Measurements from ENCODE around the gene HSD3B2. TPM values are rescaled to one million over a fixed set of nuclear protein-coding genes. Genes with fewer than 3 reads are reported as not detected.

Gene HSD3B2
- total RNA-seq, 1 donor from 2014 or later: not detected

DNA sequence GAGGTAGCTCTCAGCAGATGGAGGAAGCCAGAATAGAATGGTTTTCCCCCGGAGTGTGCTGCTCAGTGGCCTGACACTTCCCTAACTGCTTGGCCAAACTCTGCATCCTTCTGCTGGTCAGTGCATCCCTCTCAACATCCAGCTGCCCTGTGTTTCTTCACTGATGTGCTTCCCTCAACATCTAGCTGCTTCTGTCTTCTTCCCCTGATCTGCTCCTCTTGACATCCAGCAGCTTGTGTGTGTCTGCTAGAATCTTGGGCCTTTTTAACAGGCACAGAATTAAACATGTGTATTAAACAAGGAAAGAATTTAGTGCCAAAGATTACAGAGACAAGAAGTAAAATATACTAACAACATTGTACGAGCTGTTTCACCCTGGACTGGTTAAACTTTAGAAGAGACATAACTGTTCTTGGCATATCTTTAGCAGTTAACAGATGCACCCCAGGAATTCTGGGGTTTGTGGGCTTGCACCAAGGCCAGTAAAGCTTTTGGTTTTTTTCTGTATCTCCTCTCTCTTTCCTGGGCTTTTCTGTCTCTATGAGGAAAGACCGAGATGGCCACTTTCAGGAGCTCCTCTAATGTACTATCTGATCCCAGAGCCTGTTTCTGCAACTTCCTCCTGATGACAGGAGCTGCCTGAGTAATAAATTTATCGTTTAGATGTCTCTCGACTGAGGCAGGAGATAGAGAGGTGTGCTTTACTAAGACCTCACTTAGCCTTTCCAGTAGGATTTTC, 57.3 kb downstream of the HSD3B2 start:
- Histone ChIP-seq H3K79me2 (ENCODE audit: low read depth) (no peaks in the 10 kb centered on the region), H2AFZ (replicated peaks) (no peak overlapping the region), H3K9me3 (ENCODE audit: low read depth) (no peaks in the 10 kb centered on the region), H3K27me3 (no peaks in the 10 kb centered on the region), H3K4me1 (peaks cover 4% of the 10 kb centered on the region), H3K4me2 (no peak overlapping the region), H3F3A (ENCODE audit: low read depth) (no peaks in the 10 kb centered on the region), H4K20me1 (ENCODE audit: low read depth) (no peaks in the 10 kb centered on the region), H3K36me3 (no peaks in the 10 kb centered on the region), H3K27ac (no peak overlapping the region), H3K9ac (no peak overlapping the region), H3K4me3 (no peak overlapping the region)
- Mint-ChIP-seq H3K9me3 (no peaks in the 10 kb centered on the region), H3K36me3 (no peaks in the 10 kb centered on the region), H3K27ac (no peak overlapping the region), H3K4me3 (no peak overlapping the region), H3K27me3 (ENCODE audit: insufficient read depth, low read depth) (no peaks in the 10 kb centered on the region), H3K4me1 (no peaks in the 10 kb centered on the region)
- no peak for DNase-seq (ENCODE audit: low spot score)
- TF ChIP-seq EZH2 (IDR thresholded peaks at IDR 0.05) (no peak), EZH2phosphoT487 (IDR thresholded peaks at IDR 0.05) (no peak)
- TF ChIP-seq, protein P1, sequence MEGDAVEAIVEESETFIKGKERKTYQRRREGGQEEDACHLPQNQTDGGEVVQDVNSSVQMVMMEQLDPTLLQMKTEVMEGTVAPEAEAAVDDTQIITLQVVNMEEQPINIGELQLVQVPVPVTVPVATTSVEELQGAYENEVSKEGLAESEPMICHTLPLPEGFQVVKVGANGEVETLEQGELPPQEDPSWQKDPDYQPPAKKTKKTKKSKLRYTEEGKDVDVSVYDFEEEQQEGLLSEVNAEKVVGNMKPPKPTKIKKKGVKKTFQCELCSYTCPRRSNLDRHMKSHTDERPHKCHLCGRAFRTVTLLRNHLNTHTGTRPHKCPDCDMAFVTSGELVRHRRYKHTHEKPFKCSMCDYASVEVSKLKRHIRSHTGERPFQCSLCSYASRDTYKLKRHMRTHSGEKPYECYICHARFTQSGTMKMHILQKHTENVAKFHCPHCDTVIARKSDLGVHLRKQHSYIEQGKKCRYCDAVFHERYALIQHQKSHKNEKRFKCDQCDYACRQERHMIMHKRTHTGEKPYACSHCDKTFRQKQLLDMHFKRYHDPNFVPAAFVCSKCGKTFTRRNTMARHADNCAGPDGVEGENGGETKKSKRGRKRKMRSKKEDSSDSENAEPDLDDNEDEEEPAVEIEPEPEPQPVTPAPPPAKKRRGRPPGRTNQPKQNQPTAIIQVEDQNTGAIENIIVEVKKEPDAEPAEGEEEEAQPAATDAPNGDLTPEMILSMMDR (IDR thresholded peaks at IDR 0.05): no peak

Other genes with a start within 250 kb of the HSD3B2 start
- not detected in 2 replicates for gene HAO2, start 46.4 kb upstream of the HSD3B2 start, total RNA-seq (ENCODE audit: low replicate concordance)
- gene HSD3B1, start 92.1 kb downstream of the HSD3B2 start, total RNA-seq (ENCODE audit: low replicate concordance): not detected in 2 replicates
- 8.3 and 9.8 TPM in 2 replicates for gene ZNF697, start 233.1 kb downstream of the HSD3B2 start, total RNA-seq (ENCODE audit: low replicate concordance)